CD8-positive, alpha-beta memory T cell (primary cell): Measurements from ENCODE around the gene GABARAP. TPM values are rescaled to one million over a fixed set of nuclear protein-coding genes. Genes with fewer than 3 reads are reported as not detected.

ENCODE experiments used
- polyA plus RNA-seq: library from polyadenylated mRNA; unstranded; fragments of 300-500 nt; fragmentation: Illumina TruSeq; gene quantifications from one replicate; pipeline ENCODE4 v1.2.3, GENCODE V29; 2021
- total RNA-seq, 2 experiments: library from RNA; stranded (reverse); gene quantifications; one replicate each; pipeline ENCODE4 v1.2.3, GENCODE V29; 2021

Gene GABARAP
- total and polyA plus RNA-seq, 3 experiments from 2014 or later, result 156 to 914 (median 165) TPM

Other genes starting within 250 kb of the GABARAP start
Only the 30 nearest of the 36 such genes appear.
- 1 to 10 TPM; 7.7 to 8.1 TPM for gene SLC16A13, start 206.4 kb downstream of the GABARAP start, total RNA-seq
- gene SLC16A13, start 206.4 kb downstream of the GABARAP start, polyA plus RNA-seq, result 1.4 TPM
- gene SLC16A11, start 198.4 kb downstream of the GABARAP start, total RNA-seq, result 1 to 10 TPM; 1.3 to 1.8 TPM
- gene SLC16A11, start 198.4 kb downstream of the GABARAP start, polyA plus RNA-seq, result 1.6 TPM
- gene CLEC10A, start 162.2 kb downstream of the GABARAP start, total RNA-seq, result under 1 TPM; 0.33 to 0.42 TPM
- not detected for gene CLEC10A, start 162.2 kb downstream of the GABARAP start, polyA plus RNA-seq
- gene ASGR2, start 127.6 kb downstream of the GABARAP start, total RNA-seq, result not detected
- gene ASGR2, start 127.6 kb downstream of the GABARAP start, polyA plus RNA-seq, result not detected
- gene ASGR1, start 63.1 kb downstream of the GABARAP start, total RNA-seq, result under 1 TPM; 0.46 to 0.55 TPM
- not detected for gene ASGR1, start 63.1 kb downstream of the GABARAP start, polyA plus RNA-seq
- gene DLG4, start 22.6 kb downstream of the GABARAP start, total RNA-seq, result 1 to 10 TPM; 3.5 to 4.4 TPM
- 0.45 TPM for gene DLG4, start 22.6 kb downstream of the GABARAP start, polyA plus RNA-seq
- 100 to 1,000 TPM; 281 to 288 TPM for gene ACADVL, start 22.5 kb downstream of the GABARAP start, total RNA-seq
- 109 TPM for gene ACADVL, start 22.5 kb downstream of the GABARAP start, polyA plus RNA-seq
- 10 to 100 TPM; 61.8 to 65.5 TPM for gene DVL2, start 7.9 kb downstream of the GABARAP start, total RNA-seq
- gene DVL2, start 7.9 kb downstream of the GABARAP start, polyA plus RNA-seq, result 24.0 TPM
- gene PHF23, start 3.0 kb downstream of the GABARAP start, total RNA-seq, result 10 to 100 TPM; 48.0 to 51.9 TPM
- gene PHF23, start 3.0 kb downstream of the GABARAP start, polyA plus RNA-seq, result 25.8 TPM
- gene CTDNEP1, start 9.3 kb upstream of the GABARAP start, total RNA-seq, result 100 to 1,000 TPM; 224 to 240 TPM
- gene CTDNEP1, start 9.3 kb upstream of the GABARAP start, polyA plus RNA-seq, result 57.1 TPM
- gene ELP5, start 9.8 kb upstream of the GABARAP start, total RNA-seq, result 100 to 1,000 TPM; 106 to 111 TPM
- 84.8 TPM for gene ELP5, start 9.8 kb upstream of the GABARAP start, polyA plus RNA-seq
- 1 to 10 TPM in 1 of 2 experiments, under 1 TPM in 1; 0.63 to 1.1 TPM for gene CLDN7, start 20.0 kb upstream of the GABARAP start, total RNA-seq
- gene CLDN7, start 20.0 kb upstream of the GABARAP start, polyA plus RNA-seq, result 2.1 TPM
- under 1 TPM; 0.18 to 0.24 TPM for gene SLC2A4, start 39.3 kb upstream of the GABARAP start, total RNA-seq
- not detected for gene SLC2A4, start 39.3 kb upstream of the GABARAP start, polyA plus RNA-seq
- under 1 TPM; 0.07 to 0.26 TPM for gene YBX2, start 52.2 kb upstream of the GABARAP start, total RNA-seq
- gene YBX2, start 52.2 kb upstream of the GABARAP start, polyA plus RNA-seq, result not detected
- gene EIF5A, start 65.2 kb upstream of the GABARAP start, total RNA-seq, result 1,000 to 10,000 TPM; 1,533 to 1,595 TPM
- gene EIF5A, start 65.2 kb upstream of the GABARAP start, polyA plus RNA-seq, result 230 TPM
- gene GPS2, start 72.9 kb upstream of the GABARAP start, total RNA-seq, result 10 to 100 TPM; 81.1 to 85.2 TPM
- gene GPS2, start 72.9 kb upstream of the GABARAP start, polyA plus RNA-seq, result 116 TPM
- 10 to 100 TPM; 60.1 to 60.7 TPM for gene NEURL4, start 86.9 kb upstream of the GABARAP start, total RNA-seq
- gene NEURL4, start 86.9 kb upstream of the GABARAP start, polyA plus RNA-seq, result 2.7 TPM
- gene ACAP1, start 94.1 kb upstream of the GABARAP start, total RNA-seq, result 100 to 1,000 TPM; 216 to 225 TPM
- gene ACAP1, start 94.1 kb upstream of the GABARAP start, polyA plus RNA-seq, result 274 TPM
- 1 to 10 TPM; 4.6 to 5.1 TPM for gene KCTD11, start 109.7 kb upstream of the GABARAP start, total RNA-seq
- 1.9 TPM for gene KCTD11, start 109.7 kb upstream of the GABARAP start, polyA plus RNA-seq
- not detected for gene TMEM95, start 112.7 kb upstream of the GABARAP start, total RNA-seq
- gene TMEM95, start 112.7 kb upstream of the GABARAP start, polyA plus RNA-seq, result not detected
- gene TNK1, start 138.6 kb upstream of the GABARAP start, total RNA-seq, result 1 to 10 TPM; 4.4 to 5.8 TPM
- 3.1 TPM for gene TNK1, start 138.6 kb upstream of the GABARAP start, polyA plus RNA-seq
- 10 to 100 TPM; 79.1 to 81.6 TPM for gene PLSCR3, start 152.1 kb upstream of the GABARAP start, total RNA-seq
- 152 TPM for gene PLSCR3, start 152.1 kb upstream of the GABARAP start, polyA plus RNA-seq
- 10 to 100 TPM; 45.4 to 51.4 TPM for gene TMEM256, start 161.6 kb upstream of the GABARAP start, total RNA-seq
- gene TMEM256, start 161.6 kb upstream of the GABARAP start, polyA plus RNA-seq, result 62.4 TPM
- gene NLGN2, start 165.4 kb upstream of the GABARAP start, total RNA-seq, result 1 to 10 TPM; 5.6 to 6.6 TPM
- gene NLGN2, start 165.4 kb upstream of the GABARAP start, polyA plus RNA-seq, result 0.06 TPM
- not detected for gene SPEM1, start 177.9 kb upstream of the GABARAP start, total RNA-seq
- gene SPEM1, start 177.9 kb upstream of the GABARAP start, polyA plus RNA-seq, result not detected
- not detected for gene SPEM2, start 183.2 kb upstream of the GABARAP start, total RNA-seq
- gene SPEM2, start 183.2 kb upstream of the GABARAP start, polyA plus RNA-seq, result not detected
- gene SPEM3, start 186.4 kb upstream of the GABARAP start, total RNA-seq, result not detected
- not detected for gene SPEM3, start 186.4 kb upstream of the GABARAP start, polyA plus RNA-seq
- 10 to 100 TPM; 11.1 to 11.9 TPM for gene TMEM102, start 193.0 kb upstream of the GABARAP start, total RNA-seq
- 23.3 TPM for gene TMEM102, start 193.0 kb upstream of the GABARAP start, polyA plus RNA-seq
- gene FGF11, start 197.1 kb upstream of the GABARAP start, total RNA-seq, result 1 to 10 TPM in 1 of 2 experiments, under 1 TPM in 1; 0.85 to 1.1 TPM
- 0.12 TPM for gene FGF11, start 197.1 kb upstream of the GABARAP start, polyA plus RNA-seq
- 1 to 10 TPM; 6.0 to 6.3 TPM for gene CHRNB1, start 202.6 kb upstream of the GABARAP start, total RNA-seq
- gene CHRNB1, start 202.6 kb upstream of the GABARAP start, polyA plus RNA-seq, result 24.7 TPM